HG03432 (cell line): ENCODE results near the gene HEXD.
"Not testable (repeated sequence)": the region's sequence is repeated elsewhere in the genome, so short reads cannot be mapped to it uniquely, and the experiment has no call there.

Experiments used
- ATAC-seq: cut with Tn5 transposase; IDR thresholded peaks from one replicate; pipeline ENCODE4 v1.9.1; 2021; ENCODE audit warnings: mild to moderate bottlenecking, moderate library complexity; ENCODE audit not compliant: unreplicated experiment

Gene HEXD

DNA sequence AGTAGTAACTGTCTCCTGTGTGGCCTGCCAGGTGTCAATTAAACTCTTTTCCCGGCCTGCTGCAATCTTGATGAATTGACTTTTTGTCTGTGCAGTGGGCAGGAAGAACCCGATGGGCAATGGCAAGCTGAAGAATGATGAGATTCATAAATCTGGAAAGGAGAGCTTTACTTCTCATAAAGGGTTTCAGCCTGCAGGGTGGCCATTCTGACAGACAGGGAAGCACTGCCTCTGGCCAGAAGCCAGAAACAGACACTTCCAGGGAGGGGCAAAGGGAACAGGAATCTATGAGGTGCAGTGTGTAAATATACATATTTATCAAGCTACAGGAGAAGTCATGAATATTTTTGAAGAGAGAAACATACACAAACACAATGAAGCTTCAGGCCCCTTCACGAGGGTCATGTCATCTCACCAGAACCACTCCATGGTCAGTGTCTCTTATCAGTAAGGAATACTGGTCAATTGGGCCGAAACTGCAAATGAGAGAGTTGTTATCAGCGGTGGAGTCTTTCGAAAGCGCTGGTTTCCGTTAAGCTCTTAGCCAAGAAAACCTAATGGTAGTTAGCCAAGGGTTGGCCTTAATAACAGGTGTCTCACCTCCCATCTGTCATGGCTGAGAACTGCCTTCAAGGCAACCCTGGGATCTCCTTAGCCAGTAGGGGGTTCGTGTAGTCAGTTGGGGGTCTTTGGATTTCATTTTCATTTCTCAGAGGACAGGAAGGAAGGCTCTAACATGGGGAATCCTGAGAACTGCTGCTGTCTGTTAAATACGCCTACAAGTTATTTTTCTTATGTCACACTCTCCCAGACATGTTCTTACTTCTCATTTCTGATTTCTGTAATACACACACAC, 39.2 kb downstream of the HEXD start:
- no peak for ATAC-seq

GRCh38 chr17:82457929-82458178, 39.7 kb downstream of the HEXD start:
- no peak for ATAC-seq

GRCh38 chr17:82458179-82458884, 40.2 kb downstream of the HEXD start, which contains the start of gene NARF:
Gene NARF, plus strand, starts transcription at chr17:82458741. Its CDS starts 63 bp downstream, at chr17:82458804.
- ATAC-seq = peak; percentile 91

- no peak for ATAC-seq
These were observed 40.8 kb downstream of the HEXD start for GRCh38 chr17:82458885-82459424.

DNA sequence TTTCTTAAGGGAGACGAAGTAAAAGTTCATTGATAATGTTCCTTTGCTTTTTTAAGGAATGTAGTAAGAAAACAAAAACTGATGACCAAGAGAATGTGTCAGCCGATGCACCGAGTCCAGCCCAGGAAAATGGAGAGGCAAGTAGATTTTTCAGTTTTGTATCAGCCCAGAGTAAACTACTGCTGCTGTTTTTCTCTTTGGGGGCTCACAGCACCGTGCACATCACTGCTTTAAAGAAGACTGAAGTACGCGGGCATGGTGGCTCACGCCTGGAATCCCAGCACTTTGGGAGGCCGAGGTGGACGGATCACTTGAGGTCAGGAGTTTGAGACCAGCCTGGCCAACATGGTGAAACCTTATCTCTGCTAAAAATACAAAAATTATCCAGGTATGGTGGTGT, 41.8 kb downstream of the HEXD start:
- not testable (repeated sequence) for ATAC-seq

GRCh38 chr17:82461827-82462524, 43.8 kb downstream of the HEXD start:
- ATAC-seq = no peak

- no peak for ATAC-seq
These were observed 45.2 kb downstream of the HEXD start for GRCh38 chr17:82463391-82463790.

GRCh38 chr17:82463925-82464566, 45.9 kb downstream of the HEXD start:
- no peak for ATAC-seq

GRCh38 chr17:82464567-82464929, 46.4 kb downstream of the HEXD start:
- ATAC-seq = no peak

GRCh38 chr17:82465023-82465603, 47.0 kb downstream of the HEXD start:
- ATAC-seq = no peak

DNA sequence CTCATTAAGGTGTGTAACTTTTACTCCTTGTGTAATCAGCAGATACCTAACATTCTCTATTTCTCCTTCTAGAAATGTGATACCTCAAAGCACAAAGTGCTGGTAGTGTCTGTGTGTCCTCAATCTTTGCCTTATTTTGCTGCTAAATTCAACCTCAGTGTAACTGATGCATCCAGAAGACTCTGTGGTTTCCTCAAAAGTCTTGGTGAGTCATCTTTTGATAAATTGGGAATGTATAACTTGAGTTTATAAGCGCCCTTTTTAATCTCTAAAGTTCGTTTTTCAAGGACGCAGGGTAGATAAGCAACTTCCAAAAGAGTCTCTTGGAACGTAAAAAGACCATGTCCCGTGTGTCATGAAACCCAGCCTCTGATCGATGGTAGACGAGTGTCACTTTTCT, 50.5 kb downstream of the HEXD start:
- no peak for ATAC-seq

GRCh38 chr17:82470065-82470464, 51.9 kb downstream of the HEXD start:
- ATAC-seq = no peak

GRCh38 chr17:82474223-82475010, 56.3 kb downstream of the HEXD start:
- ATAC-seq = no peak

- no peak for ATAC-seq
These were observed 57.3 kb downstream of the HEXD start for GRCh38 chr17:82475458-82475857.

DNA sequence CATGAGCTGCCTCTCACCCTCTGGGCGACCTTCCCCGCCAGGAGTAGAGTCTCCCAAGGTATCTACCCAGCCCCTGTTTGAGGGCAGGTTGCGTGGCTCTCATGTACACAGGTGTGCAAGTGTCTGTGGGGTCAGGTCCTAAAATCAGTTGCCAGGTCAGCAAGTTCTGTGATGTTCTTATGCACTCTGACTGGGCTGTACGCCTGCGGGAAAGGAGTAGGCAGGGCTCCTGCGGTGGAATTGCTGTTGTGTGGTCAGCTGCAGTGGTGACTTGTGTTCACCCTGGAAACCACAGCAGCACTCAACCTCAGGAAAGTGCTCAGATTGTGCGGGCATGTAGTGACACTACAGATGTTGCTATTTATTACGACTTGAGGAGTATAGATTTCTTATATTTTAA, 59.8 kb downstream of the HEXD start:
- ATAC-seq = no peak

- ATAC-seq = no peak
These were observed 61.5 kb downstream of the HEXD start for GRCh38 chr17:82479602-82480001.

DNA sequence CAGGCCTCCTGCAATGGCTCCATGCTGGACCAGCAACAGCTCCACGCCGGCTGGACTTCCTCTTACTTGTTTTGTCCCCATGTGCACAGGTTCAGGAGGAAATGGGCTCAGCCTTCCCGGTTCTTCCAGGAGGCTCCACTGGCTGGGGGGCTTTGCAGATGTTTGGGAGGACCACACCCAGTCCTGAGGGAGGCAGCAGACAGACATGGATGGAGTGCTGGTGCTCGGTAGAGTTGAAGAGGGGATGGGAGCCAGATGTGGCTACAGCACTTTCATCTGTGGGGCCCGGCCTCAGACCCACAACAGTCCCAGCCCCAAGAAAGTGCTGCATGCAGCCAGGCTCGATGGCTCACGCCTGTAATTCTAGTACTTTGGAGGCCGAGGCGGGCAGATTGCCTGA, 62.2 kb downstream of the HEXD start:
- ATAC-seq = no peak

DNA sequence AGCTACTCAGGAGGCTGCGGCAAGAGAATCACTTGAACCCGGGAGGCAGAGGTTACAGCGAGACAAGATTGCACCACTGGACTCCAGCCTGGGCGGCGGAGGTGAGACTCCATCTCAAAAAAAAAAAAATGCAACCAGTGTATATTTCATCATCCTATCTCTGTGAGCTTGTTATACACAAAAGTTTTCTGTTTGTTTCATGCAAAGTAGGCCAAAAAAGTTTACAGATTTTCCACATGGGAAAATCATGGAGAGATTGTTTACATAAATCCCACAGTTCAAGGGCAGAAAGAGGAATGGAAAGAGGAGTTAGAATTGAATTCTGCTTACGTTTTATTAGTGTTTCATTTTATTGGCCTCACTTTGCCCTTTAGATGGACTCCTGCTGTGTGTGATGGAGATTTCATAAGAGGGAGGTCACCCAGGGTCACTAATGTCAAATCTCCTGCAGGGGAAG, 65.1 kb downstream of the HEXD start:
- ATAC-seq = no peak

- no peak for ATAC-seq
These were observed 65.7 kb downstream of the HEXD start for GRCh38 chr17:82483836-82484235.
